WTC11 (cell line): ENCODE results near the gene SLC6A2. TPM values are rescaled to one million over a fixed set of nuclear protein-coding genes. Genes with fewer than 3 reads are reported as not detected.

ENCODE experiments used
- ATAC-seq: fragments of 200-7000 bp; cut with Tn5 transposase; 2 replicates; pipeline ENCODE4 v1.10.0; 2021; ENCODE audit warnings: mild to moderate bottlenecking, moderate library complexity
- CTCF ChIA-PET: fragments of 300-600 bp; sonication (Branson Sonifier 250); formaldehyde crosslinking; loops from one replicate; lab custom pipeline; 2021; ENCODE audit warnings: antibody characterized with exemption; lab: Charles Lee
- POLR2A ChIA-PET: fragments of 350-600 bp; sonication (Branson Sonifier 250); formaldehyde crosslinking; loops from one replicate; lab custom pipeline; 2021; ENCODE audit warnings: antibody characterized with exemption; lab: Charles Lee
- DNase-seq: peaks from one replicate; pipeline ENCODE4 v3.0.0; 2021; ENCODE audit warnings: low spot score
- H3K27ac Mint-ChIP-seq: 2 replicates; pipeline ENCODE4 v1.8.0; 2021; ENCODE audit warnings: mixed read lengths
- H3K27me3 Mint-ChIP-seq: 2 replicates; pipeline ENCODE4 v1.8.0; 2021; ENCODE audit warnings: low read depth, mild to moderate bottlenecking, moderate library complexity, mixed read lengths
- H3K36me3 Mint-ChIP-seq: 2 replicates; pipeline ENCODE4 v1.8.0; 2021; ENCODE audit warnings: mixed read lengths
- H3K4me1 Mint-ChIP-seq: 2 replicates; pipeline ENCODE4 v1.8.0; 2022; ENCODE audit warnings: mixed read lengths
- H3K4me3 Mint-ChIP-seq: 2 replicates; pipeline ENCODE4 v1.8.0; 2021; ENCODE audit warnings: mild to moderate bottlenecking, moderate library complexity, mixed read lengths
- H3K9me3 Mint-ChIP-seq: 2 replicates; pipeline ENCODE4 v1.8.0; 2021; ENCODE audit warnings: mixed read lengths
- ATF2 ChIP-seq: sonication (generic); formaldehyde crosslinking; IDR thresholded peaks from 2 replicates; pipeline ENCODE4 v1.8.1; 2022; ENCODE audit warnings: low read depth, missing genetic modification reagents, borderline replicate concordance
- ATF3 ChIP-seq: sonication (generic); formaldehyde crosslinking; conservative IDR thresholded peaks from 2 replicates; pipeline ENCODE4 v1.8.1; 2022; ENCODE audit warnings: mild to moderate bottlenecking, missing genetic modification reagents
- CDX4 ChIP-seq: fragments of 250-450 bp; sonication (Bioruptor Pico); IDR thresholded peaks from 2 replicates; pipeline ENCODE4 v1.9.0; 2021; ENCODE audit warnings: moderate library complexity, mild to moderate bottlenecking, inconsistent platforms, borderline replicate concordance
- CTCF ChIP-seq: fragments of 200-600 bp; IDR thresholded peaks from 2 replicates; pipeline ENCODE4 v1.8.0; 2022; ENCODE audit warnings: antibody characterized with exemption
- E2F4 ChIP-seq: sonication (generic); formaldehyde crosslinking; IDR thresholded peaks from 2 replicates; pipeline ENCODE4 v1.8.1; 2022; ENCODE audit warnings: low read depth, mild to moderate bottlenecking, moderate library complexity, missing genetic modification reagents, borderline replicate concordance
- EMX1 ChIP-seq: fragments of 250-450 bp; sonication (Bioruptor Pico); IDR thresholded peaks from 2 replicates; pipeline ENCODE4 v1.8.0; 2021; ENCODE audit warnings: mild to moderate bottlenecking
- HMGXB4 ChIP-seq: sonication (generic); formaldehyde crosslinking; IDR thresholded peaks from 2 replicates; pipeline ENCODE4 v1.8.1; 2023; ENCODE audit warnings: mild to moderate bottlenecking, moderate library complexity, missing genetic modification reagents
- IRF1 ChIP-seq: sonication (generic); formaldehyde crosslinking; IDR thresholded peaks from 2 replicates; pipeline ENCODE4 v1.8.0; 2023; ENCODE audit warnings: missing genetic modification reagents
- IRF2 ChIP-seq: sonication (generic); formaldehyde crosslinking; IDR thresholded peaks from 2 replicates; pipeline ENCODE4 v1.8.0; 2022; ENCODE audit warnings: low read depth, missing genetic modification reagents, borderline replicate concordance
- JAZF1 ChIP-seq: fragments of 250-450 bp; sonication (Bioruptor Pico); IDR thresholded peaks from 2 replicates; pipeline ENCODE4 v1.9.0; 2021; ENCODE audit warnings: moderate library complexity, mild to moderate bottlenecking, inconsistent platforms
- MAX ChIP-seq: sonication (generic); formaldehyde crosslinking; IDR thresholded peaks from 2 replicates; pipeline ENCODE4 v1.8.0; 2022; ENCODE audit warnings: mild to moderate bottlenecking, missing genetic modification reagents
- MYBL2 ChIP-seq: sonication (generic); formaldehyde crosslinking; IDR thresholded peaks from 2 replicates; pipeline ENCODE4 v1.8.1; 2023; ENCODE audit warnings: mild to moderate bottlenecking, moderate library complexity, missing genetic modification reagents
- NFE2L1 ChIP-seq: sonication (generic); formaldehyde crosslinking; IDR thresholded peaks from 2 replicates; pipeline ENCODE4 v1.8.1; 2023; ENCODE audit warnings: missing genetic modification reagents
- NFYB ChIP-seq: sonication (generic); formaldehyde crosslinking; conservative IDR thresholded peaks from 2 replicates; pipeline ENCODE4 v1.8.0; 2022; ENCODE audit warnings: low read depth, missing genetic modification reagents
- NR2C2 ChIP-seq: sonication (generic); formaldehyde crosslinking; IDR thresholded peaks from 2 replicates; pipeline ENCODE4 v1.8.0; 2022; ENCODE audit warnings: mild to moderate bottlenecking, missing genetic modification reagents
- RELA ChIP-seq: sonication (generic); formaldehyde crosslinking; IDR thresholded peaks from 2 replicates; pipeline ENCODE4 v1.8.1; 2022; ENCODE audit warnings: missing genetic modification reagents, mild to moderate bottlenecking, borderline replicate concordance
- SOX15 ChIP-seq: fragments of 250-450 bp; sonication (Bioruptor Pico); IDR thresholded peaks from 2 replicates; pipeline ENCODE4 v1.9.0; 2021; ENCODE audit warnings: mild to moderate bottlenecking
- TP53 ChIP-seq: sonication (generic); formaldehyde crosslinking; IDR thresholded peaks from 2 replicates; pipeline ENCODE4 v1.8.1; 2023; ENCODE audit warnings: mild to moderate bottlenecking, missing genetic modification reagents
- ZNF317 ChIP-seq: sonication (generic); formaldehyde crosslinking; IDR thresholded peaks from 2 replicates; pipeline ENCODE4 v1.8.1; 2023; ENCODE audit warnings: low read depth, mild to moderate bottlenecking, moderate library complexity, missing genetic modification reagents, borderline replicate concordance
- ZNF425 ChIP-seq: fragments of 250-450 bp; sonication (Bioruptor Pico); conservative IDR thresholded peaks from 2 replicates; pipeline ENCODE4 v1.9.0; 2021; ENCODE audit warnings: mild to moderate bottlenecking
- total RNA-seq: library from RNA; stranded (reverse); gene quantifications from 3 replicates; pipeline ENCODE4 v1.2.3, GENCODE V29; 2021

Gene SLC6A2
- total RNA-seq, 1 experiment from 2014 or later: 0.20 TPM

- no peak for TF ChIP-seq ATF3 (CRISPR knock-in tag)
- TF ChIP-seq MAX (CRISPR knock-in tag): no peak
- TF ChIP-seq NFYB (CRISPR knock-in tag): no peak
- TF ChIP-seq HMGXB4 (CRISPR knock-in tag): no peak
- TF ChIP-seq CDX4: no peak
- no peak for TF ChIP-seq ZNF425 (CRISPR knock-in tag)
- TF ChIP-seq NFE2L1 (CRISPR knock-in tag): no peak
Measured at GRCh38 chr16:55687802-55688201, 32.0 kb downstream of the SLC6A2 start (continued).

- ATAC-seq (no peak), DNase-seq (no peak)
- Mint-ChIP-seq H3K27me3 (no peaks in the 10 kb centered on the region; the same call in 1 of the 2 replicates), H3K36me3 (no peaks in the 10 kb centered on the region), H3K4me1 (peaks cover 23% of the 10 kb centered on the region), H3K9me3 (peaks cover 17% of the 10 kb centered on the region), H3K27ac (no peak overlapping the region), H3K4me3 (no peak overlapping the region)
- CTCF ChIA-PET: interaction anchor here (1.2 to 3.2 kb wide), 2 partner anchors 11 to 226 kb away, joined by 4 to 13 read pairs; no protein-coding TSS in a partner anchor
- POLR2A ChIA-PET: no interaction called here
- TF ChIP-seq IRF2 (CRISPR knock-in tag) (no peak), RELA (no peak), CTCF (no peak), NR2C2 (CRISPR knock-in tag) (no peak), NFE2L1 (CRISPR knock-in tag) (no peak), JAZF1 (CRISPR knock-in tag) (no peak), EMX1 (CRISPR knock-in tag) (no peak), E2F4 (CRISPR knock-in tag) (no peak), ZNF317 (CRISPR knock-in tag) (no peak), SOX15 (CRISPR knock-in tag) (no peak), ATF2 (no peak), TP53 (no peak), MYBL2 (no peak), HMGXB4 (CRISPR knock-in tag) (no peak), IRF1 (CRISPR knock-in tag) (no peak)
Measured at GRCh38 chr16:55690841-55691240, 35.1 kb downstream of the SLC6A2 start.
